GM12872 (cell line): ENCODE results near the gene MAST3.

Experiments used
- CTCF ChIP-seq: IDR thresholded peaks from 3 replicates; pipeline ENCODE4 v1.5.1; 2011; ENCODE audit warnings: low read depth, mild to moderate bottlenecking, low read length, moderate library complexity; ENCODE audit not compliant: insufficient read depth

Gene MAST3

GRCh38 chr19:18131841-18132596, 34.4 kb downstream of the MAST3 start:
- TF ChIP-seq CTCF: no peak

GRCh38 chr19:18135712-18136584, 38.4 kb downstream of the MAST3 start:
- TF ChIP-seq CTCF: no peak

- no peak for TF ChIP-seq CTCF
Observed at GRCh38 chr19:18137242-18137641, 39.7 kb downstream of the MAST3 start.

- TF ChIP-seq CTCF: no peak
Observed at GRCh38 chr19:18137657-18138339, 40.2 kb downstream of the MAST3 start.

- no peak for TF ChIP-seq CTCF
Observed at GRCh38 chr19:18140473-18140872, 42.9 kb downstream of the MAST3 start.

- no peak for TF ChIP-seq CTCF
Observed at GRCh38 chr19:18141031-18141430, 43.5 kb downstream of the MAST3 start.

GRCh38 chr19:18143902-18144301, 46.3 kb downstream of the MAST3 start:
- TF ChIP-seq CTCF: no peak
